ENCODE measurements around the gene LENG8. TPM values are rescaled to one million over a fixed set of nuclear protein-coding genes. Genes with fewer than 3 reads are reported as not detected.

LENG8 gene
- total and polyA plus RNA-seq, 2 of the 13 experiments (the other 11 are each of a cell fraction or from before 2014, with no cell fraction given) = 14.3 to 41.9 TPM

DNA sequence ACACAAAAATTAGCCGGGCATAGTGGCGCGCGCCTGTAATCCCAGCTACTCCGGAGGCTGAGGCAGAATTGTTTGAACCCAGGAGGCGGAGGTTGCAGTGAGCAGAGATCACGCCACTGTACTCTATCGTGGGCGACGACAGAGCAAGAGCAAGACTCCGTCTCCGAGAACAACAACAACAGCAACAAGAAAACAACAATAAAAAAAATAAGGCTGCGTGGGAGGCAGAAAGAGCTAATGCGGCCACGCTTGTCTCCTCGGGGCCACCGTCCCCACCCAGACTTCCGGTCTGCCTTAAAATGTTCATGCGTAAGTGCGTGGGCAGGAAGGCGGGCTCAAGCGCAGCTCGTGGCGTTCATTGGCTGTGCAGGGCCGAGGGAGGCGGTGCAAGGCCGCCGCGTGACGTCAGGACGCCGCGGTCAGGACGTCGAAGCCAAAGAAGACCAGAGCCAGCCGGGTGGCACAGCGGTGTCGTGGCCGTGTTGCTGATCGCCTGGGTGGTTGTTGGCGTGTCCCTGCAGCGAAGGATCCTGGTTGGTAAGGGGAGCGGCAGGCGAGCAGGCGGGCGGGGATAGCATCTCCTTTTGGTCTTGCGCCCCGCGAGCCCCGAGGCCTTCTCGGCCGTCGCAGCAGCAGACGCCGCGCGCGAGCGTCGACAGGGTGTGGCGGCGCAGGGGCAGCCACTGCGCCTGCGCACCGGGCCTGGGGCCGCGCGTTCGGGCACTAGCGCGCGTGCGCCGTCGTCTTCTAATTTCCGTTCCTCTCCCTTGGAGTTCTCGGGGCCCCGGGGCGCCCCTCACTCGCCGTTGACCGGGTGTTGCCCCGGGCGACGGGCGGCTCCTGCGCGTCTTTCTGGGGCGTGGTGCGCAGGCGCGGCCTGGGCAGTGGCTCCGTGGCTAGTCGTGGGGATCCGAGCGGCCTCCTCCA, at the start of gene LENG8 (continued):
- TF ChIP-seq RFX1 (IDR thresholded peaks at IDR 0.05) = peak; percentile 76
- TF ChIP-seq, protein P1, sequence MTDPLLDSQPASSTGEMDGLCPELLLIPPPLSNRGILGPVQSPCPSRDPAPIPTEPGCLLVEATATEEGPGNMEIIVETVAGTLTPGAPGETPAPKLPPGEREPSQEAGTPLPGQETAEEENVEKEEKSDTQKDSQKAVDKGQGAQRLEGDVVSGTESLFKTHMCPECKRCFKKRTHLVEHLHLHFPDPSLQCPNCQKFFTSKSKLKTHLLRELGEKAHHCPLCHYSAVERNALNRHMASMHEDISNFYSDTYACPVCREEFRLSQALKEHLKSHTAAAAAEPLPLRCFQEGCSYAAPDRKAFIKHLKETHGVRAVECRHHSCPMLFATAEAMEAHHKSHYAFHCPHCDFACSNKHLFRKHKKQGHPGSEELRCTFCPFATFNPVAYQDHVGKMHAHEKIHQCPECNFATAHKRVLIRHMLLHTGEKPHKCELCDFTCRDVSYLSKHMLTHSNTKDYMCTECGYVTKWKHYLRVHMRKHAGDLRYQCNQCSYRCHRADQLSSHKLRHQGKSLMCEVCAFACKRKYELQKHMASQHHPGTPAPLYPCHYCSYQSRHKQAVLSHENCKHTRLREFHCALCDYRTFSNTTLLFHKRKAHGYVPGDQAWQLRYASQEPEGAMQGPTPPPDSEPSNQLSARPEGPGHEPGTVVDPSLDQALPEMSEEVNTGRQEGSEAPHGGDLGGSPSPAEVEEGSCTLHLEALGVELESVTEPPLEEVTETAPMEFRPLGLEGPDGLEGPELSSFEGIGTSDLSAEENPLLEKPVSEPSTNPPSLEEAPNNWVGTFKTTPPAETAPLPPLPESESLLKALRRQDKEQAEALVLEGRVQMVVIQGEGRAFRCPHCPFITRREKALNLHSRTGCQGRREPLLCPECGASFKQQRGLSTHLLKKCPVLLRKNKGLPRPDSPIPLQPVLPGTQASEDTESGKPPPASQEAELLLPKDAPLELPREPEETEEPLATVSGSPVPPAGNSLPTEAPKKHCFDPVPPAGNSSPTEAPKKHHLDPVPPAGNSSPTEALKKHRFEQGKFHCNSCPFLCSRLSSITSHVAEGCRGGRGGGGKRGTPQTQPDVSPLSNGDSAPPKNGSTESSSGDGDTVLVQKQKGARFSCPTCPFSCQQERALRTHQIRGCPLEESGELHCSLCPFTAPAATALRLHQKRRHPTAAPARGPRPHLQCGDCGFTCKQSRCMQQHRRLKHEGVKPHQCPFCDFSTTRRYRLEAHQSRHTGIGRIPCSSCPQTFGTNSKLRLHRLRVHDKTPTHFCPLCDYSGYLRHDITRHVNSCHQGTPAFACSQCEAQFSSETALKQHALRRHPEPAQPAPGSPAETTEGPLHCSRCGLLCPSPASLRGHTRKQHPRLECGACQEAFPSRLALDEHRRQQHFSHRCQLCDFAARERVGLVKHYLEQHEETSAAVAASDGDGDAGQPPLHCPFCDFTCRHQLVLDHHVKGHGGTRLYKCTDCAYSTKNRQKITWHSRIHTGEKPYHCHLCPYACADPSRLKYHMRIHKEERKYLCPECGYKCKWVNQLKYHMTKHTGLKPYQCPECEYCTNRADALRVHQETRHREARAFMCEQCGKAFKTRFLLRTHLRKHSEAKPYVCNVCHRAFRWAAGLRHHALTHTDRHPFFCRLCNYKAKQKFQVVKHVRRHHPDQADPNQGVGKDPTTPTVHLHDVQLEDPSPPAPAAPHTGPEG (CRISPR knock-in tag; IDR thresholded peaks at IDR 0.05) = no peak
- TF ChIP-seq, protein P2, sequence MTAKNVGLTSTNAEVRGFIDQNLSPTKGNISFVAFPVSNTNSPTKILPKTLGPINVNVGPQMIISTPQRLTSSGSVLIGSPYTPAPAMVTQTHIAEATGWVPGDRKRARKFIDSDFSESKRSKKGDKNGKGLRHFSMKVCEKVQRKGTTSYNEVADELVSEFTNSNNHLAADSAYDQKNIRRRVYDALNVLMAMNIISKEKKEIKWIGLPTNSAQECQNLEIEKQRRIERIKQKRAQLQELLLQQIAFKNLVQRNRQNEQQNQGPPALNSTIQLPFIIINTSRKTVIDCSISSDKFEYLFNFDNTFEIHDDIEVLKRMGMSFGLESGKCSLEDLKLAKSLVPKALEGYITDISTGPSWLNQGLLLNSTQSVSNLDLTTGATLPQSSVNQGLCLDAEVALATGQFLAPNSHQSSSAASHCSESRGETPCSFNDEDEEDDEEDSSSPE (CRISPR knock-in tag; IDR thresholded peaks at IDR 0.05) = peak; percentile 84
- 0 out of 2 replicates have a peak, but pooled peaks have one; percentile 59 for TF ChIP-seq ZNF891 (CRISPR knock-in tag; IDR thresholded peaks at IDR 0.05)
- peak; percentile 92 for TF ChIP-seq MEIS1 (CRISPR knock-in tag; IDR thresholded peaks at IDR 0.05; ENCODE audit: borderline replicate concordance)
- no peak for TF ChIP-seq U2AF2 (IDR thresholded peaks at IDR 0.05; ENCODE audit: low read depth, low read length)
- TF ChIP-seq ZFP82 (CRISPR knock-in tag; IDR thresholded peaks at IDR 0.05; ENCODE audit: borderline replicate concordance) = peak; percentile 21; the same call in 1 of the 2 replicates
- TF ChIP-seq KDM5A (IDR thresholded peaks at IDR 0.05; ENCODE audit: borderline replicate concordance, low read length) = peak; percentile 87; the same call in 1 of the 2 replicates
- TF ChIP-seq, protein P3, sequence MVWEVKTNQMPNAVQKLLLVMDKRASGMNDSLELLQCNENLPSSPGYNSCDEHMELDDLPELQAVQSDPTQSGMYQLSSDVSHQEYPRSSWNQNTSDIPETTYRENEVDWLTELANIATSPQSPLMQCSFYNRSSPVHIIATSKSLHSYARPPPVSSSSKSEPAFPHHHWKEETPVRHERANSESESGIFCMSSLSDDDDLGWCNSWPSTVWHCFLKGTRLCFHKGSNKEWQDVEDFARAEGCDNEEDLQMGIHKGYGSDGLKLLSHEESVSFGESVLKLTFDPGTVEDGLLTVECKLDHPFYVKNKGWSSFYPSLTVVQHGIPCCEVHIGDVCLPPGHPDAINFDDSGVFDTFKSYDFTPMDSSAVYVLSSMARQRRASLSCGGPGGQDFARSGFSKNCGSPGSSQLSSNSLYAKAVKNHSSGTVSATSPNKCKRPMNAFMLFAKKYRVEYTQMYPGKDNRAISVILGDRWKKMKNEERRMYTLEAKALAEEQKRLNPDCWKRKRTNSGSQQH (CRISPR knock-in tag; IDR thresholded peaks at IDR 0.05; ENCODE audit: low read depth) = peak; percentile 65; the same call in 1 of the 2 replicates
- 0 out of 2 replicates have a peak, but pooled peaks have one; percentile 49 for TF ChIP-seq ZNF703 (CRISPR knock-in tag; IDR thresholded peaks at IDR 0.05; ENCODE audit: borderline replicate concordance)
- TF ChIP-seq, protein P4, sequence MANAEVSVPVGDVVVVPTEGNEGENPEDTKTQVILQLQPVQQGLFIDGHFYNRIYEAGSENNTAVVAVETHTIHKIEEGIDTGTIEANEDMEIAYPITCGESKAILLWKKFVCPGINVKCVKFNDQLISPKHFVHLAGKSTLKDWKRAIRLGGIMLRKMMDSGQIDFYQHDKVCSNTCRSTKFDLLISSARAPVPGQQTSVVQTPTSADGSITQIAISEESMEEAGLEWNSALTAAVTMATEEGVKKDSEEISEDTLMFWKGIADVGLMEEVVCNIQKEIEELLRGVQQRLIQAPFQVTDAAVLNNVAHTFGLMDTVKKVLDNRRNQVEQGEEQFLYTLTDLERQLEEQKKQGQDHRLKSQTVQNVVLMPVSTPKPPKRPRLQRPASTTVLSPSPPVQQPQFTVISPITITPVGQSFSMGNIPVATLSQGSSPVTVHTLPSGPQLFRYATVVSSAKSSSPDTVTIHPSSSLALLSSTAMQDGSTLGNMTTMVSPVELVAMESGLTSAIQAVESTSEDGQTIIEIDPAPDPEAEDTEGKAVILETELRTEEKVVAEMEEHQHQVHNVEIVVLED (CRISPR knock-in tag; IDR thresholded peaks at IDR 0.05; ENCODE audit: borderline replicate concordance) = peak; percentile 99
- TF ChIP-seq ZBTB3 (CRISPR knock-in tag; IDR thresholded peaks at IDR 0.05; ENCODE audit: borderline replicate concordance, low read depth) = peak; percentile 36; the same call in 1 of the 2 replicates
- no peak for TF ChIP-seq HHEX (CRISPR knock-in tag; IDR thresholded peaks at IDR 0.05)
- peak; percentile 80 for TF ChIP-seq NKX3-1 (CRISPR knock-in tag; IDR thresholded peaks at IDR 0.05)
- TF ChIP-seq, protein P5, sequence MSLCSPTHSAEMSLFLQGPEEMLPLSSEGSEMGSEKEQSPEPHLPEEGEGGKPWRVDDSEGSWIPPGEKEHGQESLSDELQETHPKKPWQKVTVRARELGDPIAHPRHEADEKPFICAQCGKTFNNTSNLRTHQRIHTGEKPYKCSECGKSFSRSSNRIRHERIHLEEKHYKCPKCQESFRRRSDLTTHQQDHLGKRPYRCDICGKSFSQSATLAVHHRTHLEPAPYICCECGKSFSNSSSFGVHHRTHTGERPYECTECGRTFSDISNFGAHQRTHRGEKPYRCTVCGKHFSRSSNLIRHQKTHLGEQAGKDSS (CRISPR knock-in tag; IDR thresholded peaks at IDR 0.05; ENCODE audit: borderline replicate concordance, low read depth) = peak; percentile 74; the same call in 1 of the 2 replicates

Data from HepG2 (cell line).